HG02623 (cell line): ENCODE data around the gene CIB4.

Experiments
- ATAC-seq: cut with Tn5 transposase; IDR thresholded peaks from one replicate; pipeline ENCODE4 v1.9.1; 2021; ENCODE audit warnings: moderate library complexity; ENCODE audit not compliant: unreplicated experiment

CIB4 gene

DNA sequence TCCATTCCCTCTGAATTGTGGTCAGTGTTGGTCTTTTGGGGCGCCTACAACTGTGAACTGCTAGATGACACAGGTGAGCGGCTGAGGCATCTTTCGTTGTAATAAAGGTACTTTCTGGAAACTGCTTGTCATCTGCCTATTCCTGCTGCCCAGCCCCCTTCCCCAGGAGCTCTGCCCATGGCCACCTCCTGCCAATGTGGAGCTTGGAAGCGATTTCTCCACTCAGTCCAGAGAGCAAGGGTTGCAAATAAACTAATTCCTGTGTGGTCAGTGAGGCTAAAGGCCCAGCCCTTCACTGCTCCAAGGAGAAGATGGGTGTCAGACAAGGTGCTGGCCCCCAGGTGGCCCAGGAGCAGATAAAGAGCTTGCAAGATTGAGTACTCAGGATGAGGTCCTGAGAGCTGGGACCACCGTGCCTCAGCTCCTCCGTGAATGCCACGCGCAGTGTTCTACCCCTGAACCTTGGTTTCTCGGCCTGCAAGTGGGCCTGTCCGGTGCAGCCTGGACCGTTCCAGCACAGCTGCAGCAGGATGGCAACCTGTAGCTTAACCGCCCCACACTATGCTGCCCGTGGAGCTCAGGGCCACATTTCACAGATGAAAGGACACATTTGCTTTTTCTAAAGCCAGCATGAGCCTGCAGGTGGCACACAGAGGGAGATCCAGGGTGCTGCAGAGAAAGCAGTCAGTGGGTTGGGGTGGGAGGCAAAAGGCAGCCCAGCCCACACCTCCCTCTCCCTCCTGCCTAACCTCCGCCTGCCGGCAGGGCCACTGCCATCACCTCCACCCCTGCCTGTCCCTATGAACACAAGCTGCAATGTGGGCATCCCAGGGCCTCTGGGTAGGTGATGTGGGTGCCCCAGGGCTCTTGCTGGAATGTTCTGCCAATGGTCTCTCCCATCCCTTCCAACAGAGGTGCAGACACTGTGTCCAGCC lies 84.6 kb downstream of the CIB4 start:
- no peak for ATAC-seq

DNA sequence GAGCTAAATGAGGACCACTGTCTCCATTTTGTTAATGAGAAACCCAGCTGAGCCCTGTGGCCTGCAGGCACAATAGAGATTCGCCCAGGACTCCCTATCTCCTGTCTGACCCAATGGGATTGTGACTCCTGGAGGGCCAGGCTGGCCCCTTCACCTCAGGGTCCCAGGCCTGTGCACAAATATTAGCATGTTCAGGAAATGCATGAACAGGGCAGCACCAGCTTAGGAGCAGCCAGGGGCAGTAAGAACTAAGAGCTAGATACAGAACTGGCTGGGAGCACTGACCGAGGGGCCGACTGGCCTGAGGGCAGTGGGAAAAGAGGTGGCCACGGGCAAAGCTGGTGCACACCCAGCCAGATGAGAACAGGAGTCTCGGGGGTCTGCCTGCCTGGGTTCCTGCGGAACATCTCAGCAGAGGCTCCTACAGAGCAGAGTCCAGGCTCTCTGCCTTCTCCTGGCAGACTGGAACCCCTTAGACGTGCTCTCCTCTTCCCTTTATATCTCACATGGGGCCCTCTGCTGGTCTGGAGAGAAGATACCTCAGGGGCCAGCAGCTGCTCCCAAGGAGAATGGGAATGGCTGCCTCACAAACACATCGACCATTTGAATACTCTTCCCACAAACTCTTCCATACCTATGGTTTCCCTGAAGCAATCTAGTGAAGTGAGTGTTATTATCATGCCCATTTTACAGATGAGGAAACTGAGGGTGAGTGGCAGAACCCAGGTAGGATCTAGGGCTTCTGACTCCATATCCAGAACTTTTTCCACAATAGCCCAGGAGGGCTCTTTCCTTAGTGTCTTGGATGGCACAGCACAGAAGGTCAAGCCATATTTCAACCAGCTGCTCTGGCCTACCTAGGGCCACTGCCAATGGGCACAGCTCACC lies 85.7 kb downstream of the CIB4 start:
- ATAC-seq, result no peak

DNA sequence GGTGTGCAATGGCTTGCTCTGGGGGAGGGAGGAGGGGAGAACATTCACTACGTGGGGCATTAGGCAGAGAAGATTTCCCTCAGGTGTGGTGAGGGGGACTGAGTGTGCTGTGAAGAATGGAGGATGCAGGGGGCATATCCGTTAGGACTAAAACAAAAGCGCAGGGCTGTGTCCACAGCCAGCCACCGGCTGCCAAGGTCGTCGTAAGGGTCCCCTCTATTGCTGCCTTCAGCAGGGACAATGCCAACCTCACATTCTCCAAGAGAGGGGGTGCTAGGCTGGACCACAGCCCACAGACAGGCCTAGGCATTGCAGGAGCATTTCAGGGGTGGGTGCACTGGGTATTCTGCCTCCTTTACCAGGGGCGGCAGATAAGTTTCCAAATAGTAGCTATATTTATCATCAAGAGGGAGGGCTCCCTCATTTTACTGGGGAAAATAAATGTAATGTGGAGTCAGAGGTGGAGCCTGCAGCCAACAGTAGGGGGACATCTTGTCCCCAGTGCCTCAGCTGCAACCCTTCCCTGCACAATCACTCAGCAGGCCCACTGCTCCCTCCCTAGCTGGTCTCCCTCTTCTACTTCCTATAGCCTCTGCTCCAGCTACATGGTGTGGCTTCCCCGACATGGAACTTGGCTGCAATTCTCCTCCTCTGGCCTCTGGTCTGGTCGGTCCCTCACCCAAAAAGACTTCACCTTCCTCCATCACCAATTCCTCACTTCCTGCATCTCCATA lies 88.4 kb downstream of the CIB4 start:
- no peak for ATAC-seq

DNA sequence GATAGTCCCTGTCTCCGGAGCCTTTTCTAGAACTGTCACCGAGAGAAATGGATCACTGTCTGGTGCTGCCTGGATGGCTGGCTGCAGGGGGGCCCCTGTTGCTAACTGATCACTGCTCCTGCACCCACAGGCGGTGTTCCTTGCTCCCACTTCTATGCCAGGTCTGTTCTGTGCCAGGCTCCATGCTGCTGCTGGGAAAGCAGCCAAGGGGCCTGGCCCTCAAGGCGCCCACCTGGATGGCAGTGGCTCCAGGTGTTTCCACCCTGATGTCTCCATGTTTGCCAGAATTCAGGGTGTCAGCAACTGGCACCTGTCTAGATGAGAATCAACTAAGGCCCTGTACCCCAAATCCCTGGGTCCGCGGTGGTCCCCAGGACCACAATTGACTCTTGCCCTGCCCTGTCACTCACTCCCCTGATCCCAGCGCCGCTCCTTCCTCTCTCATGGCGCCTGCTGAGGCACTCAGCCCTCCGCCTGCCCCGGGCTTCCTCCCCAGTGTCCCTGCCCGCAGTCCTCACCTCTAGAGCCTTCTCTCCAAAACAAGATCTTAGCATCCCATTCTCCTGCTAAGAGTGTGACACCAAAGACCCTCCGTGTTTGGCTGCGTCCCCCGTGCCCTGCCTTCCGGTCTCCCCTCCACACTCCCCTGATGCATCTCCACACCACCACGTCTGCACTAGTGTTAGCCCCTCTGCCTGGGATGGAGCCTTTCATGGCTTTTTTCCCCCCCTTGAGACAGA lies 90.7 kb downstream of the CIB4 start:
- no peak for ATAC-seq

DNA sequence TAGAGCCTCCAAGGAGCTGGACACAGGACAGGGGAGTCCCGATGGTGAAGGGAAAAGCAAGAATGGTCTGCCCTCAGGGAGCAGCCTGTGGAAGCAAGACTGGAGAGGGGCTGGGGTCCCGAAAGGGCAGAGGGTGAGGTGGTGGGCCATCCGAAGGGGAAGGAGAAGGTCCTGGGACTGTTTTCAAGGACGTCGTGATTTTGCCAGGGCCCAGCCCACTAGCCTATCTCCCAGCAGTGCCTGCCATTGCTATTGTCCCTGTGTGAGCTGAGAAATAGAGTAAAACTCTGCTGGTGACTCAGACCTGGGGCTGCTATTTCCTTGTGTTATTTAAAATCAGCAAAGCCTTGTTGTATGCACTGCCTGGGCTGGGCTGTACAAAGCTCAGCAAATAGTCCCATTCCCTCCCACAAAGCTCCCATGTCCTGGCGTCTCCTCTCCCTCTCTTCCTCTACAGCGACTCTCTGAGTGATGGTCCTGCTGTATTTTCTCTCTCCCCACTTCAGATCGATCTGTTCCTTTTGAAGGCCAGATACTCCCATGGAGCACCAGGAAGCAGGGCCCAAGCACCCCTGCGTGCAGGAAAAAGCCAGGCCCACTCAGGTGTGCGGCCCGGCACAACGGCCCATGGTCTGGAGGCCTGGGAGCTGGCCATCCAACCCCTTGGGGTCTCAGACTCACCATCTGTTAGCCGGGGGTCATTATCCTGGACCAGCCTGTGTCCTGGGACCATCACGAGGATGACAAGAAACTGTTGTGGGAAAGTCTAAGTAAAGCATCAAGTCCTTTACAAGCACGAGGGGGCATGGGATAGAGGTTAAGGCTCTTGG lies 98.3 kb downstream of the CIB4 start:
- no peak for ATAC-seq

- no peak for ATAC-seq
Measured at GRCh38 chr2:26542194-26542455, 99.0 kb downstream of the CIB4 start.

- ATAC-seq, result no peak
Measured at GRCh38 chr2:26541401-26542193, 99.6 kb downstream of the CIB4 start.

GRCh38 chr2:26540961-26541360 lies 100.2 kb downstream of the CIB4 start:
- ATAC-seq, result no peak

- ATAC-seq, result no peak
Measured at GRCh38 chr2:26540306-26540705, 100.9 kb downstream of the CIB4 start.

DNA sequence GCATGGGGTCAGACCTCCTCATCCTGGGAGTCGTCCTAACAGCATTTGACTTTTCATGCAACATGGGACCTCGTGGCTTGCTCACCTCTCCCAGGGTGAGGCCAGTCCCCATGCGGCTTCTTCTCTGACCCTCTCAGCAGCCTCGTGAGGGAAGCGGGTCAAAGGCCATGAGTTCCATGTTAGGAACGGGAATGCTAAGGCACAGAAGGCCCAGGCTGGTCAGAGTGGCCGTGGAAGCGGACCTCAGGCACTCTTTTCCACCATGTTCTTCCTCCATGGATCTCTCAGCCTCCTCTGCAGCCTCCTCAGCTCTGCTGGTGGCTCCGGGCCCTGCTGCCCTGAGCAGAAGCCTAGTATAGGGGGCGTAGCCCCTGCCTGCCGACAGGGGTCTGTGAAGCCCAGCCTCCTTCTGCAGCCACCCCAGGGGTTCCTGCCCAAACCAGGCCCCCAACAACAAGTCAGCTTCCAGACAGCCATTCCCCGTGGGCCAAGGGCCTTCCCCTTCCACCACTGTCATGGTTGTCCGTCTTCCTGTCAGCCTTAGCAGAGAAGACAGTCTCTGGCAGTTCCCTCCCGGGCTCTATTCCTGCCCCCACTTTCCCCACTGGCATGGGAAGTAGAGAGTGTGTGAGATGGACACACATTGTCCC lies 103.2 kb downstream of the CIB4 start:
- no peak for ATAC-seq

DNA sequence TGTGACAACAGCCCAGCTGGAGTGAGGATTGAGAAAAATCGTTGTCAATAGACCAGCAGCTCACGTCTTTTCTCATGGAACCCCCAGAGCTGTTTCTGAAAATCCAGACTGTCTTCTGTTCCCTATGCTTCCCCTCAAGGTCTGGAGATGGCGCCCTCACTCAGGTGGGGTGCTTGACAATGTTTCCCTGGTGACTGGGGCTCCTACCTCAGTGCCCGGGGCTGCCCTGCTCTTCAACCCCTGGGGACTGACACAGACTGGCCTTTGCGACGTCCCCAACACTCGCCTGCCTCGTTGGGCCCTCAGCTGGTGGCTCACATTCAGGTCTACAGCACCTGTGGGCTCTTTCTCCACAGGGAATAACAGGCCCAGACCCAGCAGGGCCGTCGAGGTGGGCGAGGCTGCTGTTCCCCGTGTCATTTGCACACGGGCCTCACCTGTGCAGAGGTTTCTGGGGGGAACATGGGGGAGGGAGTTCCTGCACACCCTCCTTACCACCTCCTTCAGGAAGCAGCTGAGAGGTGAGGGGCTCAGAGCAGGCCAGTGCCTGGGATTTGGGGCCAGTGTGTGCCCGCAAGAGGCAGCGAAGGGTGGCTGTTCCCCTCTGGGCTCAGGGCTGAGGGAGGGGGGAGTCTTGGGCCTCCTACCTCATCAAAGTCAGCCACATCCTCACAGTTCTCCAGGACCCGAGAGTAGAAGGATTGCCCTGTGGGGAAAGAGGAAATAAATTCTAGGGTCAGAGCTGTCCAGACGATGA lies 103.9 kb downstream of the CIB4 start:
- no peak for ATAC-seq

- ATAC-seq, result no peak
Measured at GRCh38 chr2:26536371-26537068, 104.6 kb downstream of the CIB4 start.

DNA sequence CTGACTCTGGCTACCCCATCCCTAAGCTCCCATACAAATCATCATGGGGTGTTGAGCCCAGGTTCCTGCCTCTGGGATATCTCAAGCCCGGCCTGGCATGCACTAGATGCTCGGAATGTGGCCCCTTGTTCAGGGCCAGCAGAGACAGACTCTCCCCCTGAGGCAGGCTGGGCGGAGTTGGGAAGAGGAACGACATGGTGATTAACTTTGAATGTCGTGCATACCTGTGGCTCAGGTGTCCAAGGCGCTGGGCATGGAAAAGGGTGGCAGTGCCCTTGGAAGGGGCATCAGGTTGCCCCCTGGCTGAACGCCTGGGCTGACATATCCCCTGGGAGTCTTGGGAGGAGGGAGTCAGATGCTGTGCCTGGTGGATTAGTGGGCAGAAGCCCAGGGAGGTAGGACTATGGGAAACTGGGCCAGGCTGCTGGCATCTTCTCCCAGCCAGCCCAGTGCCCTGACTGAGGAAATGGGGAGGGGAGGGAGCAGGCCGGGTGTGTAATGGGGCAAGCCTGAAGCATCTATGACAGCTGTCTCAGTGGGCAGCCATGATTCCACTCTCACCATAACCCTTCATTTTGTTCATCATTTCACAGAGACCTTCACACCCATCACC lies 105.4 kb downstream of the CIB4 start:
- no peak for ATAC-seq

DNA sequence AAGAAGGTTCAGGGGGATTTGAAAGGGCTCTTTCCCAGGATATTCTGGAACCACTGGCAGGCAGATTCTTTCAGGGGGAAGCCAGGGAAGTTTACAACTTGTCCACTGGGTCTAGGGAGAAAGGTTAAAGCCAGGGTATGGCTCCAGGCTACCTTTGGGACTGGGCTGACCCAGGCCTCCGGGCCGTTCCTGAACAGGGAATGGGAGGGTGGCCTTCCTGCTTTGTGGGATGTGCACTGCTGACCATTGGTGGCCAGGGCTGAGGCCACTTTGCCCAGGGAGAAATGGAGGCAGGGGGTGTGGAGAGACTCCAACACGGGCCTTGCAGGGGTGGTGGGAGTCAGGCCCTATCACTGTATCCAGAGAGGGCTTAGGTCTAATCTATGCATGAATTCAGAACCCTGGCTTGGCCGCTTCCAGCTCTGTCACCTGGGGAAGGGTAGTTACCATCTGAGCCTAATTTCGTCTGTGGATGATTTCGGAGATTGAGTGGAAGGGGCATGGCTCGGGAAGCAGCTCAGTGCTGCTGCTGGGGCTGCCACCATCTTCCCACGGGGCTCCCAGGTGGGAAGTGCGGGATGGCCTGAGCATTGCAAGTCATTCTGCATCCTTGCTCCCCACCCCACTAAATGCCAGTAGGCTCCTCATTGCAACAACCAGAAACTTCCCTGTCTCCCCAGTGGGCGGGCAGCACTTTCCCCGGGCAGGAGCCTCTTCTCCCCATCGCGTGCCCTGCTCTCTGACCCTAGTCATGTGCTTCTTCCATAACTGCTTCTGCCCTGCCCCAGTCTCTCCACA lies 106.1 kb downstream of the CIB4 start:
- no peak for ATAC-seq

- no peak for ATAC-seq
Measured at GRCh38 chr2:26534098-26534864, 106.9 kb downstream of the CIB4 start.
